Hepatocyte (in vitro differentiated cells): ENCODE results near the gene KLHDC9. TPM values are rescaled to one million over a fixed set of nuclear protein-coding genes. Genes with fewer than 3 reads are reported as not detected.

Experiments
- DNase-seq: peaks from one replicate; pipeline ENCODE4 v3.0.0-alpha.2; 2016; ENCODE audit warnings: low spot score
- H2AFZ ChIP-seq: fragments of 200-600 bp; sonication (generic); 2 replicates; pipeline ENCODE4 v1.6.0; 2016; ENCODE audit warnings: antibody characterized with exemption, mild to moderate bottlenecking
- H3K27ac ChIP-seq: fragments of 200-600 bp; sonication (generic); 2 replicates; pipeline ENCODE4 v1.5.1; 2016; ENCODE audit warnings: mild to moderate bottlenecking
- H3K27me3 ChIP-seq: fragments of 200-600 bp; sonication (generic); 2 replicates; pipeline ENCODE4 v1.6.1; 2016
- H3K36me3 ChIP-seq: fragments of 200-600 bp; sonication (generic); replicated peaks from 2 replicates; pipeline ENCODE4 v1.5.1; 2016; ENCODE audit warnings: low read depth; ENCODE audit not compliant: insufficient read depth
- H3K4me1 ChIP-seq: fragments of 200-600 bp; sonication (generic); 2 replicates; pipeline ENCODE4 v1.5.1; 2016; ENCODE audit warnings: mild to moderate bottlenecking, moderate library complexity; ENCODE audit not compliant: insufficient read depth
- H3K4me2 ChIP-seq: fragments of 200-600 bp; sonication (generic); 2 replicates; pipeline ENCODE4 v1.6.0; 2016
- H3K4me3 ChIP-seq: fragments of 200-600 bp; sonication (generic); 2 replicates; pipeline ENCODE4 v1.5.1; 2016; ENCODE audit warnings: mild to moderate bottlenecking
- H3K79me2 ChIP-seq: fragments of 200-600 bp; sonication (generic); 2 replicates; pipeline ENCODE4 v1.6.0; 2017; ENCODE audit warnings: mild to moderate bottlenecking
- H3K9me2 ChIP-seq: fragments of 200-600 bp; sonication (generic); replicated peaks from 2 replicates; pipeline ENCODE4 v1.6.0; 2017; ENCODE audit warnings: mild to moderate bottlenecking; ENCODE audit not compliant: insufficient read depth
- H3K9me3 ChIP-seq: fragments of 200-600 bp; sonication (generic); 2 replicates; pipeline ENCODE4 v1.5.1; 2016; ENCODE audit warnings: low read depth, mild to moderate bottlenecking
- H4K20me1 ChIP-seq: fragments of 200-600 bp; sonication (generic); 2 replicates; pipeline ENCODE4 v1.6.0; 2016; ENCODE audit warnings: mild to moderate bottlenecking; ENCODE audit not compliant: insufficient read depth, poor library complexity, severe bottlenecking
- CTCF ChIP-seq: fragments of 200-600 bp; sonication (generic); IDR thresholded peaks from 2 replicates; pipeline ENCODE4 v1.5.1; 2016; ENCODE audit warnings: antibody characterized with exemption, mild to moderate bottlenecking; ENCODE audit not compliant: poor library complexity
- EZH2 ChIP-seq: fragments of 200-600 bp; sonication (generic); IDR thresholded peaks from 2 replicates; pipeline ENCODE4 v1.6.1; 2016; ENCODE audit warnings: antibody characterized with exemption, mild to moderate bottlenecking, borderline replicate concordance
- EZH2phosphoT487 ChIP-seq: fragments of 200-600 bp; sonication (generic); IDR thresholded peaks from one replicate; pipeline ENCODE4 v1.6.1; 2018; ENCODE audit warnings: antibody characterized with exemption, mild to moderate bottlenecking, low read depth, moderate library complexity; ENCODE audit not compliant: unreplicated experiment, severe bottlenecking
- WGBS: methylation state at CpG from one replicate; pipeline ENCODE4 v1.1.6; 2016; ENCODE audit warnings: low lambda C conversion rate; ENCODE audit errors: missing lambda C conversion rate; 5-methylcytosine and 5-hydroxymethylcytosine counted together
- polyA plus RNA-seq: library from polyadenylated mRNA; unstranded; fragments of >200 nt; fragmentation: Nextera tagmentation; extraction: Ambion mirVana; gene quantifications from 2 replicates; pipeline ENCODE4 v1.2.1, GENCODE V29; 2016
- total RNA-seq: library from RNA; depleted of rRNA; stranded (reverse); fragments of >200 nt; gene quantifications from 2 replicates; pipeline ENCODE4 v1.2.3, GENCODE V29; 2014

KLHDC9 gene
- total and polyA plus RNA-seq, 2 experiments from 2014 or later, result 1.4 to 7.4 TPM

GRCh38 chr1:161137881-161138280, 39.7 kb downstream of the KLHDC9 start:
- H3K27ac ChIP-seq, result no peak overlapping the region
- TF ChIP-seq EZH2 (no peak), EZH2phosphoT487 (no peak), CTCF (no peak)
- H3K4me2 ChIP-seq, result no peak overlapping the region
- no peak for DNase-seq
- no peak overlapping the region for H3K4me3 ChIP-seq
- H3K9me3 ChIP-seq, result no peaks in the 10 kb centered on the region
- no peaks in the 10 kb centered on the region for H3K9me2 ChIP-seq
- H2AFZ ChIP-seq, result no peak overlapping the region
- H3K27me3 ChIP-seq, result no peaks in the 10 kb centered on the region
- H4K20me1 ChIP-seq, result peaks cover 5% of the 10 kb centered on the region
- WGBS, result 96% methylated on average over 3 of the region's 3 CpGs
- no peaks in the 10 kb centered on the region for H3K36me3 ChIP-seq
- peaks cover 7% of the 10 kb centered on the region for H3K4me1 ChIP-seq
- peaks cover 35% of the 10 kb centered on the region for H3K79me2 ChIP-seq

DNA sequence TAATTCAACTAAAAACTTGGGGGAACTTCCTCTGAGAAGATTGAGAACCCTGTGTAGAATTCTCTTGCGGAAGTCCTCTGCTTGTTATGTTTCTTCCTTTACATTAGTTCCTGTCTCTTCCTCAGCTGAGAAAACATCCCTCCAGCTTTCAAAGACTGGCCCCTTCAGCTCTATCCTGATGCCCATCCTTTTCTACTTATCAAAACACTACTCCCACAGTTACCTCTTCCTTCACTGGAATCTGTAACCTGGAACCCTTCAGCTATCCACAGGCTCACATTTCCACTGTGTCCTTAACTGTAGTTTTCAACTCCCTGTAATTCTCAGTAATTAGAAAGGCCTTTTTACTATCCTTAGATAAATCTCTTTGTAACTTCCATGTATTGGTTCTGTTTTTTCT, 40.3 kb downstream of the KLHDC9 start:
- H3K79me2 ChIP-seq, result peaks cover 34% of the 10 kb centered on the region
- no peak overlapping the region for H3K27ac ChIP-seq
- H3K27me3 ChIP-seq, result no peaks in the 10 kb centered on the region
- WGBS, result 95% methylated on average over 1 of the region's 1 CpG
- H3K4me2 ChIP-seq, result no peak overlapping the region
- no peak for DNase-seq
- H3K4me1 ChIP-seq, result peaks cover 7% of the 10 kb centered on the region
- no peaks in the 10 kb centered on the region for H3K36me3 ChIP-seq
- H4K20me1 ChIP-seq, result peaks cover 5% of the 10 kb centered on the region
- H3K9me3 ChIP-seq, result no peaks in the 10 kb centered on the region
- H3K9me2 ChIP-seq, result no peaks in the 10 kb centered on the region
- no peak overlapping the region for H3K4me3 ChIP-seq
- no peak overlapping the region for H2AFZ ChIP-seq
- no peak for TF ChIP-seq EZH2
- no peak for TF ChIP-seq CTCF

- 62% methylated on average over 1 of the region's 1 CpG for WGBS
- H3K9me3 ChIP-seq, result no peaks in the 10 kb centered on the region
- no peak overlapping the region for H3K27ac ChIP-seq
- H3K4me3 ChIP-seq, result no peak overlapping the region
- H3K4me1 ChIP-seq, result no peaks in the 10 kb centered on the region
- H3K27me3 ChIP-seq, result no peaks in the 10 kb centered on the region
- H3K79me2 ChIP-seq, result peaks cover 20% of the 10 kb centered on the region
- H4K20me1 ChIP-seq, result no peaks in the 10 kb centered on the region
- H2AFZ ChIP-seq, result no peak overlapping the region
- TF ChIP-seq EZH2 (no peak), CTCF (peak; percentile 61), EZH2phosphoT487 (no peak)
- no peak overlapping the region for H3K4me2 ChIP-seq
- no peaks in the 10 kb centered on the region for H3K9me2 ChIP-seq
- no peaks in the 10 kb centered on the region for H3K36me3 ChIP-seq
- DNase-seq, result peak; percentile 71
Measured at GRCh38 chr1:161139766-161140165, 41.6 kb downstream of the KLHDC9 start.
